ENCODE data around the gene FAM133A. TPM values are rescaled to one million over a fixed set of nuclear protein-coding genes. Genes with fewer than 3 reads are reported as not detected.

FAM133A gene
- not detected in 2 replicates for total RNA-seq

GRCh38 chrX:93673869-93674271, at the start of gene FAM133A:
Gene FAM133A (plus strand): TSS chrX:93674206. CDS start chrX:93709420, 35,214 bp downstream.

GRCh38 chrX:93673056-93673868, 744 bp upstream of the FAM133A start, which contains the start of gene NAP1L3:
Gene NAP1L3 (minus strand): TSS chrX:93673578. CDS start chrX:93673304, 274 bp downstream.

Other genes starting within 250 kb of the FAM133A start
- gene NAP1L3, start 628 bp upstream of the FAM133A start, total RNA-seq = 0.93 and 1.2 TPM in 2 replicates